Esophagus squamous epithelium (tissue), 5 donors: ENCODE measurements around the gene ST3GAL4. TPM values are rescaled to one million over a fixed set of nuclear protein-coding genes. Genes with fewer than 3 reads are reported as not detected.
A peak's percentile ranks its signal among the peaks of the same experiment; 100 is the strongest.
"Not testable (repeated sequence)": the region's sequence is repeated elsewhere in the genome, so short reads cannot be mapped to it uniquely, and the experiment has no call there.

ENCODE experiments used
- DNase-seq: peaks from one replicate; lab custom pipeline; 2025; lab: John Stamatoyannopoulos, UW
- H3K27ac ChIP-seq, 4 donors: fragments of 200-600 bp; sonication (generic); one replicate each; pipeline ENCODE4 v1.5.1; 2016 to 2019; ENCODE audit warnings: mild to moderate bottlenecking in 1 of 4
- H3K27me3 ChIP-seq, 4 donors: fragments of 200-600 bp; sonication (generic); 1 replicate in 3 of 4; 2 replicates in 1 of 4; pipeline versions ENCODE4 v1.5.1 to v1.6.0; 2017 to 2021; ENCODE audit warnings: antibody characterized with exemption in 1 of 4
- H3K36me3 ChIP-seq, 3 donors: fragments of 200-600 bp; sonication (generic); one replicate each; pipeline ENCODE4 v1.5.1; 2016 to 2019
- H3K4me1 ChIP-seq, 3 donors: fragments of 200-600 bp; sonication (generic); one replicate each; pipeline ENCODE4 v1.5.1; 2017 to 2019
- H3K4me3 ChIP-seq, 4 donors: fragments of 200-600 bp; sonication (generic); 1 replicate in 3 of 4; 2 replicates in 1 of 4; pipeline ENCODE4 v1.5.1; 2016 to 2019; ENCODE audit warnings: mild to moderate bottlenecking in 2 of 4, moderate library complexity in 1 of 4
- H3K9me3 ChIP-seq, 3 donors: fragments of 200-600 bp; sonication (generic); one replicate each; pipeline ENCODE4 v1.5.1; 2016 to 2019
- POLR2A ChIP-seq, 4 donors: fragments of 450-650 bp; IDR thresholded peaks; one replicate each; pipeline ENCODE4 v1.6.1; 2017; ENCODE audit warnings: antibody characterized with exemption in 4 of 4, mild to moderate bottlenecking in 4 of 4, moderate library complexity in 3 of 4
- WGBS, 2 donors: methylation state at CpG; one replicate each; pipeline ENCODE4 v1.1.5; 2018; 5-methylcytosine and 5-hydroxymethylcytosine counted together
- intact Hi-C: fragments of 100-400 bp; cut with DNase I; formaldehyde crosslinking; loops from one replicate; pipeline ENCODE4 v1.15.0; 2022
- total RNA-seq, 4 donors: library from RNA; depleted of rRNA; stranded (reverse); fragments of >200 nt; gene quantifications; one replicate each; pipeline ENCODE4 v1.1.0, GENCODE V29; 2016
- TF ChIP-seq, protein P1 (sequence below), 6 experiments: fragments of 450-650 bp in 4 of 6; fragments of 200-600 bp in 2 of 6; sonication (generic) in 2 of 6; IDR thresholded peaks; one replicate each; pipeline ENCODE4 v1.5.1; 2016 to 2019; ENCODE audit warnings: antibody characterized with exemption in 6 of 6, mild to moderate bottlenecking in 4 of 6, moderate library complexity in 4 of 6
- donor health status: DM: yes; HTN: yes; CAD: no.

The ST3GAL4 gene, protein sequence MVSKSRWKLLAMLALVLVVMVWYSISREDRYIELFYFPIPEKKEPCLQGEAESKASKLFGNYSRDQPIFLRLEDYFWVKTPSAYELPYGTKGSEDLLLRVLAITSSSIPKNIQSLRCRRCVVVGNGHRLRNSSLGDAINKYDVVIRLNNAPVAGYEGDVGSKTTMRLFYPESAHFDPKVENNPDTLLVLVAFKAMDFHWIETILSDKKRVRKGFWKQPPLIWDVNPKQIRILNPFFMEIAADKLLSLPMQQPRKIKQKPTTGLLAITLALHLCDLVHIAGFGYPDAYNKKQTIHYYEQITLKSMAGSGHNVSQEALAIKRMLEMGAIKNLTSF
- total RNA-seq: 100 to 1,000 TPM in 1 of 4 donors, 10 to 100 TPM in 3; 31.0 to 110 (median 51.2) TPM

DNA sequence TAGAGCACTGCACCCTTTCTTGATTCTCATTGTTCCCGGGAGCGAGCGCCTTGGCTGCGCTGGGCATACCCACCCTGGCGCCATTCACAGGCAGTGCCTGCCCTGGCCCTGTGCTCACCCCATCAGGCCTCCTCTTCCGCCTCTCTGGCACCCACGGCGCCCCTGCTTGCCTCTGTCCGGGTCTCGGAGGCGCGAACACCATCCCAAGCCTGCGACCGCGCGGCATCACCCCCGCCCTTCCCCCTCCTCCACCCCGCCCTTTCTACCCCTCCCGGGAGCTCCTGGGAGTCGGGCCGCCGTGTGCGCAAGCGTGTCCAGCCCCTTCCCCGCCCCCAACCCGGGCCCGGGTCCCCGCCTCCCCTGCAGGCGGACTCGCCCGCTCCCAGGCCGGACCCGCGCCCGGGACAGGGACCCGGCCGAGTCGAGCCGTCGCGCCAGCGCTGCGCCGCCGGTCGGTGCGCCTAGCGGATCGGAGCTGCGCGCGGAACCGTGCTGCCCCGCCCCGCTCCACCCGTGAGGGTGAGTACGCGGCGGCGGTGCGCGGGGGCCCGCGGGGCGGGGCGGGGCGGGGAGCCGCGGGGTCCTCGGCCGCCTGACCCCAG, at the start of gene ST3GAL4:
Gene ST3GAL4, plus strand, starts transcription at position 363 of the 602 bp plus-strand sequence. CDS start 50,470 bp downstream, outside the sequence.
- H3K27ac ChIP-seq: peak within 1 kb of the TSS; percentile 69 to 91 (median 86)
- 1 to 7% methylated on average over 6 to 16 of the region's 71 CpGs for WGBS, 2 donors
- peaks cover 27 to 99% (median 66%) of the 10 kb centered on the region in 3 donors for H3K4me1 ChIP-seq
- peaks cover 0 to 51% (median 0%) of the 10 kb centered on the region in 4 donors for H3K27me3 ChIP-seq
- H3K4me3 ChIP-seq: peak within 1 kb of the TSS; percentile 47 to 90 (median 58)
- TF ChIP-seq, protein P1, sequence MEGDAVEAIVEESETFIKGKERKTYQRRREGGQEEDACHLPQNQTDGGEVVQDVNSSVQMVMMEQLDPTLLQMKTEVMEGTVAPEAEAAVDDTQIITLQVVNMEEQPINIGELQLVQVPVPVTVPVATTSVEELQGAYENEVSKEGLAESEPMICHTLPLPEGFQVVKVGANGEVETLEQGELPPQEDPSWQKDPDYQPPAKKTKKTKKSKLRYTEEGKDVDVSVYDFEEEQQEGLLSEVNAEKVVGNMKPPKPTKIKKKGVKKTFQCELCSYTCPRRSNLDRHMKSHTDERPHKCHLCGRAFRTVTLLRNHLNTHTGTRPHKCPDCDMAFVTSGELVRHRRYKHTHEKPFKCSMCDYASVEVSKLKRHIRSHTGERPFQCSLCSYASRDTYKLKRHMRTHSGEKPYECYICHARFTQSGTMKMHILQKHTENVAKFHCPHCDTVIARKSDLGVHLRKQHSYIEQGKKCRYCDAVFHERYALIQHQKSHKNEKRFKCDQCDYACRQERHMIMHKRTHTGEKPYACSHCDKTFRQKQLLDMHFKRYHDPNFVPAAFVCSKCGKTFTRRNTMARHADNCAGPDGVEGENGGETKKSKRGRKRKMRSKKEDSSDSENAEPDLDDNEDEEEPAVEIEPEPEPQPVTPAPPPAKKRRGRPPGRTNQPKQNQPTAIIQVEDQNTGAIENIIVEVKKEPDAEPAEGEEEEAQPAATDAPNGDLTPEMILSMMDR (IDR thresholded peaks at IDR 0.05): no peak
- peak in 2 of 4 donors; percentile 16 to 23 for TF ChIP-seq POLR2A (IDR thresholded peaks at IDR 0.05)
- intact Hi-C loops: no loop called here
- no peaks in the 10 kb centered on the region for H3K9me3 ChIP-seq
- DNase-seq: peak; percentile 25
- no peaks in the 10 kb centered on the region for H3K36me3 ChIP-seq

DNA sequence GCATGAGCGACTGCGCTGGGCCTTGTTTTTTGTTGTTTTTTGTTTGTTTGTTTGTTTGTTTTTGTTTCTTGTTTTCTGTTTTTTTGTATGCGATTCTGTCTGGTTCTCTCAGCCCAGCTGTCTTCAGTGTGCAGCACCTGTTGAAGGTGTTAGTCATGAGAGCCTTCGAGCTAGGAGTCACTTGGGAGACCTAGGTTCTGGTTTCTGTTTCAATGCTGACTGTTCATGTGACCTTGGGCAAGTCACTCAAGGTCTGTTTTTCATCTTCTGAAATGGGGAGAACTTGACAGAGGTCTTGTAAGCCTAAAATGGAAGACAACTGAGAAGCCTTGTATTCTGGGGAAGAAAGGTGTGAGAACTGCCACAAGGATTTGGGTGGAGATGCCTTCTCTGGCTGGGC, 49.8 kb upstream of the ST3GAL4 start:
- 86 to 90% methylated on average over 4 of the region's 4 CpGs for WGBS, 2 donors
- H3K36me3 ChIP-seq: peaks cover 0 to 44% (median 0%) of the 10 kb centered on the region in 3 donors
- H3K4me1 ChIP-seq: peaks cover 4 to 36% (median 15%) of the 10 kb centered on the region in 3 donors
- TF ChIP-seq, protein P1 (IDR thresholded peaks at IDR 0.05): no peak
- no peak for TF ChIP-seq POLR2A (IDR thresholded peaks at IDR 0.05)
- DNase-seq: no peak
- no peaks in the 10 kb centered on the region for H3K27me3 ChIP-seq
- H3K4me3 ChIP-seq: no peak overlapping the region
- no peak overlapping the region for H3K27ac ChIP-seq
- no peaks in the 10 kb centered on the region for H3K9me3 ChIP-seq
- intact Hi-C loops: no loop called here

DNA sequence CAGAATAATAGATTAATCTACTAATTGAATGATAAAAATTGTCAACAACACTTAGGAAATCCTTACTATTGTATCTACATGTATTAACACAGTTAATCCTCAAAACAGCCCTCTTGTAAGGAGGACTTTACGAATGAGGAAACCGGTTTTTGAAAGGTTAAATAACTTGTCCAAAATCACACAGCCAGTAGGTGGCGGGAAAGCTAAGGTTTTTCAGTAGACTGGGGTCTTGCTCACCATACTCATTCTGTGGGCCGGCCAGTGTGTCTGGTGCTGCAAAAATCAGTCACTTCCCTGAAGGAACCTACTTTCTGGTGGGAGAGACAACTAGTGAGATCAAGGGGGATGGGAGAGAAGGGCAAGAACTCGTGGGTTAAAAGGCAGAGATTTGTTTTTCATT, 47.8 kb upstream of the ST3GAL4 start:
- TF ChIP-seq POLR2A (IDR thresholded peaks at IDR 0.05): no peak
- TF ChIP-seq, protein P1 (IDR thresholded peaks at IDR 0.05): peak in 4 of 6 experiments; percentile 5 to 31 (median 16)
- Histone ChIP-seq H3K27ac (no peak overlapping the region), H3K9me3 (no peaks in the 10 kb centered on the region), H3K4me3 (no peak overlapping the region), H3K36me3 (peaks cover 0 to 47% (median 0%) of the 10 kb centered on the region in 3 donors), H3K4me1 (peaks cover 4 to 50% (median 16%) of the 10 kb centered on the region in 3 donors), H3K27me3 (no peaks in the 10 kb centered on the region)
- WGBS, 2 donors: 30 to 36% methylated on average over 5 of the region's 5 CpGs
- intact Hi-C loops: no loop called here
- DNase-seq: no peak

DNA sequence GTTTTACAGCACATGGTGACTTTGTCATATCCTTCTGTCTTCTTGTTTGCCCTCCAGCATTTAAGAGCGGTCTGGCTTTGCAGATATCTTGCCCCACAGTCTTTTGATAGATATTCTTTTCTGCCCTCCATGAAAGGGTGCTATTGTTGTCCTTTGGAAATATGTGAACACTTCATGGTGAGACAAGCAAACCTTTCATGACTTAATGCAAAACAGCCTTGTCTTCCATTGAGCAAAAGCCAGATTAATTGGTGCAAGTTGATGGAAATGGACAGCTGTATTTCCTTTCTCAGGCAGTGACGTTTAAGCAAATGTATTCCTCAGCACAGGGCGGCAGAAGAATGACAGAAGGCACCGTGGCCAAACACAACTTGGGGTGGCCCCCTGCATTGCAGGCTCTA, 47.2 kb upstream of the ST3GAL4 start:
- peaks cover 0 to 53% (median 0%) of the 10 kb centered on the region in 3 donors for H3K36me3 ChIP-seq
- no peak for TF ChIP-seq POLR2A (IDR thresholded peaks at IDR 0.05)
- TF ChIP-seq, protein P1 (IDR thresholded peaks at IDR 0.05): no peak
- no peaks in the 10 kb centered on the region for H3K9me3 ChIP-seq
- no peaks in the 10 kb centered on the region for H3K27me3 ChIP-seq
- intact Hi-C loops: no loop called here
- no peak overlapping the region for H3K4me3 ChIP-seq
- WGBS, 2 donors: 72 to 80% methylated on average over 4 of the region's 4 CpGs
- no peak for DNase-seq
- no peak overlapping the region for H3K27ac ChIP-seq
- peaks cover 4 to 50% (median 15%) of the 10 kb centered on the region in 3 donors for H3K4me1 ChIP-seq

DNA sequence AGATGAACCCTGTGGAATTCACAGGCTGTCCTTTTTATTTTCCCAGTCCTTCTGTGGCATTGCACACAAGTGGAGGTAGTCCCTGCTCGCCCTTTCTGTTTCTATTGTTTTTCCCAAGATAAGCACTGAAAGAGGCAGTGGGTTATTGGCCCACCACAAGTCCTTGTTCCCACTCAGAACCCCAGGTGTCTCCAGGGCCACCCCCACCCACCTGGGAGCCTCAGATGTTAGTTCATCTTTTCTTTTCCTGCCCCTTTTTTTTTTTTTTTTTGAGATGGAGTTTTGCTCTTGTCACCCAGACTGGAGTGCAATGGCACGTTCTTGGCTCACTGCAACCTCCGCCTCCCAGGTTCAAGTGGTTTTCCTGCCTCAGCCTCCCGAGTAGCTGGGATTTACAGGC, 46.7 kb upstream of the ST3GAL4 start:
- H3K27ac ChIP-seq, intact Hi-C loops, H3K4me3 ChIP-seq, H3K9me3 ChIP-seq, H3K27me3 ChIP-seq, DNase-seq: not testable (repeated sequence)
- 89% methylated on average over 4 of the region's 4 CpGs for WGBS, 2 donors
- H3K36me3 ChIP-seq: peaks cover 0 to 58% (median 0%) of the 10 kb centered on the region in 3 donors
- H3K4me1 ChIP-seq: peaks cover 4 to 46% (median 10%) of the 10 kb centered on the region in 3 donors
